GM23338 (cell line): ENCODE measurements around the gene KCTD10. TPM values are rescaled to one million over a fixed set of nuclear protein-coding genes. Genes with fewer than 3 reads are reported as not detected.

Source experiments
- ATAC-seq: fragments of 200-7000 bp; cut with Tn5 transposase; 3 replicates; pipeline ENCODE4 v1.9.1; 2020
- DNase-seq: peaks from one replicate; pipeline ENCODE4 v3.0.0-alpha.2; 2015; ENCODE audit warnings: low spot score
- H2AFZ ChIP-seq: fragments of 200-600 bp; sonication (generic); 2 replicates; pipeline ENCODE4 v1.8.0; 2016; ENCODE audit warnings: antibody characterized with exemption, mild to moderate bottlenecking, moderate library complexity
- H3F3A ChIP-seq: fragments of 200-600 bp; sonication (generic); replicated peaks from 2 replicates; pipeline ENCODE4 v1.8.0; 2017; ENCODE audit warnings: antibody characterized with exemption, mixed run types, low read depth
- H3K27ac ChIP-seq: fragments of 200-600 bp; sonication (generic); 2 replicates; pipeline ENCODE4 v1.6.1; 2016; ENCODE audit warnings: low read depth
- H3K27me3 ChIP-seq: fragments of 200-600 bp; sonication (generic); 2 replicates; pipeline ENCODE4 v1.8.0; 2016; ENCODE audit warnings: mild to moderate bottlenecking, mixed run types, moderate library complexity; ENCODE audit not compliant: insufficient read depth
- H3K36me3 ChIP-seq: fragments of 200-600 bp; sonication (generic); 2 replicates; pipeline ENCODE4 v1.8.0; 2016; ENCODE audit warnings: mild to moderate bottlenecking; ENCODE audit not compliant: insufficient read depth
- H3K4me1 ChIP-seq: fragments of 200-600 bp; sonication (generic); 2 replicates; pipeline ENCODE4 v1.8.0; 2016; ENCODE audit warnings: mild to moderate bottlenecking, moderate library complexity; ENCODE audit not compliant: insufficient read depth
- H3K4me2 ChIP-seq: fragments of 200-600 bp; sonication (generic); 2 replicates; pipeline ENCODE4 v1.7.1; 2017; ENCODE audit warnings: mixed run types
- H3K4me3 ChIP-seq: fragments of 200-600 bp; sonication (generic); 2 replicates; pipeline ENCODE4 v1.6.1; 2016; ENCODE audit warnings: mixed run types
- H3K79me2 ChIP-seq: fragments of 200-600 bp; sonication (generic); replicated peaks from 2 replicates; pipeline ENCODE4 v1.8.0; 2017; ENCODE audit warnings: mild to moderate bottlenecking; ENCODE audit not compliant: insufficient read depth
- H3K9me2 ChIP-seq: fragments of 200-600 bp; sonication (generic); 2 replicates; pipeline ENCODE4 v1.8.0; 2017; ENCODE audit not compliant: insufficient read depth
- H4K20me1 ChIP-seq: fragments of 200-600 bp; sonication (generic); replicated peaks from 2 replicates; pipeline ENCODE4 v1.8.0; 2017; ENCODE audit warnings: mild to moderate bottlenecking; ENCODE audit not compliant: insufficient read depth
- H3K27ac Mint-ChIP-seq: 2 replicates; pipeline ENCODE4 v1.8.0; 2020; ENCODE audit warnings: inconsistent platforms, mild to moderate bottlenecking, moderate library complexity, mixed read lengths
- H3K27me3 Mint-ChIP-seq: 3 replicates; pipeline ENCODE4 v1.8.0; 2022; ENCODE audit warnings: low read depth, mild to moderate bottlenecking, moderate library complexity, mixed read lengths, inconsistent platforms; ENCODE audit not compliant: insufficient read depth, poor library complexity
- H3K36me3 Mint-ChIP-seq: 3 replicates; pipeline ENCODE4 v1.8.0; 2021; ENCODE audit warnings: low read depth, mild to moderate bottlenecking, inconsistent platforms, moderate library complexity, mixed read lengths
- H3K4me1 Mint-ChIP-seq: 3 replicates; pipeline ENCODE4 v1.8.0; 2020; ENCODE audit warnings: mild to moderate bottlenecking, inconsistent platforms, mixed read lengths
- H3K4me3 Mint-ChIP-seq: 3 replicates; pipeline ENCODE4 v1.8.0; 2021; ENCODE audit warnings: moderate library complexity, mild to moderate bottlenecking, inconsistent platforms, mixed read lengths
- H3K9me3 Mint-ChIP-seq: 3 replicates; pipeline ENCODE4 v1.8.0; 2020; ENCODE audit warnings: moderate library complexity, mild to moderate bottlenecking, inconsistent platforms, mixed read lengths
- CREB1 ChIP-seq: fragments of 250-450 bp; sonication (Bioruptor Pico); IDR thresholded peaks from 2 replicates; pipeline ENCODE4 v1.5.0; 2020; ENCODE audit warnings: low read depth, mild to moderate bottlenecking, moderate library complexity
- CTCF ChIP-seq, 2 experiments: fragments of 200-600 bp in 1 of 2; sonication (generic) in 1 of 2; conservative IDR thresholded peaks; 2 replicates each; pipeline versions ENCODE4 v1.5.1 to v1.6.1; 2016 to 2017; ENCODE audit warnings: antibody characterized with exemption in 2 of 2, low read depth in 2 of 2, mild to moderate bottlenecking in 2 of 2, moderate library complexity in 1 of 2
- POLR2AphosphoS5 ChIP-seq: IDR thresholded peaks from 2 replicates; pipeline ENCODE4 v1.6.1; 2016; ENCODE audit warnings: antibody characterized with exemption, low read depth
- STAT1 ChIP-seq: IDR thresholded peaks from one replicate; pipeline ENCODE4 v1.6.1; 2016; ENCODE audit warnings: antibody characterized with exemption; ENCODE audit not compliant: unreplicated experiment
- ZNF114 ChIP-seq: fragments of 250-450 bp; sonication (Bioruptor Pico); IDR thresholded peaks from 2 replicates; pipeline ENCODE4 v1.5.0; 2020; ENCODE audit warnings: mild to moderate bottlenecking, moderate library complexity
- ZNF331 ChIP-seq: fragments of 250-450 bp; sonication (Bioruptor Pico); IDR thresholded peaks from 2 replicates; pipeline ENCODE4 v1.5.0; 2020; ENCODE audit warnings: low read depth, mild to moderate bottlenecking, moderate library complexity
- ZNF462 ChIP-seq: fragments of 250-450 bp; sonication (Bioruptor Pico); IDR thresholded peaks from 2 replicates; pipeline ENCODE4 v1.5.0; 2020; ENCODE audit warnings: mild to moderate bottlenecking, moderate library complexity
- polyA plus RNA-seq: library from polyadenylated mRNA; unstranded; fragments of >200 nt; fragmentation: Nextera tagmentation; extraction: Ambion mirVana; gene quantifications from 2 replicates; pipeline ENCODE4 v1.2.1, GENCODE V29; 2016
- total RNA-seq: library from RNA; depleted of rRNA; stranded (reverse); fragments of >200 nt; shearing (Covaris generic); gene quantifications from 2 replicates; pipeline ENCODE4 v1.2.3, GENCODE V29; 2014
- TF ChIP-seq, protein P1 (sequence below): IDR thresholded peaks from one replicate; pipeline ENCODE4 v1.6.1; 2018; ENCODE audit warnings: antibody characterized with exemption; ENCODE audit not compliant: unreplicated experiment

The KCTD10 gene
- total and polyA plus RNA-seq, 2 experiments from 2014 or later: 15.8 to 45.2 TPM

DNA sequence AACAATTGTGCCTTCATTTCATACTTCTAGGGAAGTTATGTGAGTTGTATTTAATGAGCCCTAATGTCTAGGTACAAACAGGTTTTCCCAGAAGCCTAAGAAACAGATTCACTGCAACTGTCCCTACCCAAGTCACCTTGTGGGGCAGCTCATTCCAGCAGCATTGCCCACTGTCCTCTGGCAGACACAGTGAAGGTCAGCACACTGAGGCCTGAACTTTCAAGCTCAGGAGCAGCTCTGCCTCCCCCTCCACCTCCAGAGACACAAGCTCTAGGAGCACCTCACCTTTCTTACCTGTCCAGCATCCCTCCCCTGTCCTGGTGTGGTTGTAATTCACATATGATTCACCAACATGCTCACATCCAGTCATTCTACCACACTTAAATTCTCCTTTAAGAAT is 16.0 kb upstream of the KCTD10 start:
- Mint-ChIP-seq H3K27me3 (peaks cover 2% of the 10 kb centered on the region), H3K4me3 (no peak overlapping the region), H3K27ac (no peak overlapping the region), H3K9me3 (peaks cover 13% of the 10 kb centered on the region), H3K36me3 (peaks cover 59% of the 10 kb centered on the region), H3K4me1 (no peaks in the 10 kb centered on the region)
- Histone ChIP-seq H3K79me2 (no peaks in the 10 kb centered on the region), H3K27me3 (no peaks in the 10 kb centered on the region), H3K4me1 (no peaks in the 10 kb centered on the region), H4K20me1 (no peaks in the 10 kb centered on the region), H3F3A (no peaks in the 10 kb centered on the region), H2AFZ (no peak overlapping the region), H3K9me2 (no peaks in the 10 kb centered on the region), H3K36me3 (peaks cover 21% of the 10 kb centered on the region), H3K4me3 (no peak overlapping the region), H3K4me2 (no peak overlapping the region), H3K27ac (no peak overlapping the region)
- ATAC-seq (no peak), DNase-seq (no peak)
- TF ChIP-seq CTCF (conservative IDR thresholded peaks at IDR 0.05; ENCODE audit: low read depth in 2 of 2) (no peak), POLR2AphosphoS5 (no peak), ZNF462 (CRISPR knock-in tag) (no peak), ZNF331 (CRISPR knock-in tag) (no peak), ZNF114 (CRISPR knock-in tag) (no peak), CREB1 (CRISPR knock-in tag) (no peak), STAT1 (no peak)
- TF ChIP-seq, protein P1, sequence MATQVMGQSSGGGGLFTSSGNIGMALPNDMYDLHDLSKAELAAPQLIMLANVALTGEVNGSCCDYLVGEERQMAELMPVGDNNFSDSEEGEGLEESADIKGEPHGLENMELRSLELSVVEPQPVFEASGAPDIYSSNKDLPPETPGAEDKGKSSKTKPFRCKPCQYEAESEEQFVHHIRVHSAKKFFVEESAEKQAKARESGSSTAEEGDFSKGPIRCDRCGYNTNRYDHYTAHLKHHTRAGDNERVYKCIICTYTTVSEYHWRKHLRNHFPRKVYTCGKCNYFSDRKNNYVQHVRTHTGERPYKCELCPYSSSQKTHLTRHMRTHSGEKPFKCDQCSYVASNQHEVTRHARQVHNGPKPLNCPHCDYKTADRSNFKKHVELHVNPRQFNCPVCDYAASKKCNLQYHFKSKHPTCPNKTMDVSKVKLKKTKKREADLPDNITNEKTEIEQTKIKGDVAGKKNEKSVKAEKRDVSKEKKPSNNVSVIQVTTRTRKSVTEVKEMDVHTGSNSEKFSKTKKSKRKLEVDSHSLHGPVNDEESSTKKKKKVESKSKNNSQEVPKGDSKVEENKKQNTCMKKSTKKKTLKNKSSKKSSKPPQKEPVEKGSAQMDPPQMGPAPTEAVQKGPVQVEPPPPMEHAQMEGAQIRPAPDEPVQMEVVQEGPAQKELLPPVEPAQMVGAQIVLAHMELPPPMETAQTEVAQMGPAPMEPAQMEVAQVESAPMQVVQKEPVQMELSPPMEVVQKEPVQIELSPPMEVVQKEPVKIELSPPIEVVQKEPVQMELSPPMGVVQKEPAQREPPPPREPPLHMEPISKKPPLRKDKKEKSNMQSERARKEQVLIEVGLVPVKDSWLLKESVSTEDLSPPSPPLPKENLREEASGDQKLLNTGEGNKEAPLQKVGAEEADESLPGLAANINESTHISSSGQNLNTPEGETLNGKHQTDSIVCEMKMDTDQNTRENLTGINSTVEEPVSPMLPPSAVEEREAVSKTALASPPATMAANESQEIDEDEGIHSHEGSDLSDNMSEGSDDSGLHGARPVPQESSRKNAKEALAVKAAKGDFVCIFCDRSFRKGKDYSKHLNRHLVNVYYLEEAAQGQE: no peak
